ENCODE results near the gene SLITRK2.

SLITRK2 gene

DNA sequence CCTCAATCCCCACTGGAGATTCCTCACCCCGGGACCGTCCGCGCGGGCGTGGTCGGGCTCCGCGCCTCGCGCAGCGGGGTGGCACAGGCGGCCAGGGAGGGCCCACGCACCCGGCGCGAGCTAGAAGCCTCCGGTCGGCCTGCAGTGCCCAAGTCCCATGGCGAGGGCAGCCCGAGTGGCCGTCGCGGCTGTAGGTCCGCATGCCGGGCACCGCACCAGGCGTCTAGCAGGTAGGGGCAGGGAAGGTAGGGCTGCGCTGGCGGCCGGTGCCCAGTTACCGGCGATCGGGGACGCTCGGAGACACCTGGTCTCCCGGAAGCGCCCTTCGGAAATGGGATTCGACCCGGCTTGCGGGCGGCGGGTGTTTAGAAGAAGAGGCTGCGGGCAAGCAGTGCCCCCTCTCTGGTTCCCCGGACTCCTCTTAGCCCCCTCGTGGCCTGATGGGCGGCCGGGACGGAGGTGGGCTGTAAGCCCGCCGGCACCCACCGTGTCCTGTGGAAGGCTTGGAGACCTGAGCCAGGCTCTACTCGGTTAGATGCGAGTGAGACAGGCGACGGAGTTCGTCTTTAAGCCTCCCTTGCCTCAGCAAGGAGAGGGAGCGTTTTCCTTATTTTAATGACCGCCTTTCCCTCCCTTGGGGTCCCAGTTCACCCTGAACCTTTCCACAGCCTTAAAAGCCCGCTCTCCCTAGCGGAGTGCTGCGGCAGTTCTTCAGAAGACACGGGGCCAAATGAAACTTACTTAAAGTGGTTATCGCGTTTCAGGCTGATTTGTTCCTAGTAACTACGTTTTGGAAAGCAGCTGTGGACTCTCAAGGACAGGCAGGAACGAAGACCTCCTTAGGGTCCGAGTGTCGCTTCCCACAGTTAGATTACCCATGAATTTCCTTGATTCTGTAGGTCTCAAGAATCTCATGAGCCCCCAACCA, 821 bp downstream of the SLITRK2 start:
- H3K4me3 ChIP-seq (ENCODE audit: low read depth, low read length): no peak overlapping the region
- no peak for DNase-seq (ENCODE audit: low read depth, low spot score)
- POLR2A ChIA-PET: no interaction called here
- TF ChIP-seq, protein P1, sequence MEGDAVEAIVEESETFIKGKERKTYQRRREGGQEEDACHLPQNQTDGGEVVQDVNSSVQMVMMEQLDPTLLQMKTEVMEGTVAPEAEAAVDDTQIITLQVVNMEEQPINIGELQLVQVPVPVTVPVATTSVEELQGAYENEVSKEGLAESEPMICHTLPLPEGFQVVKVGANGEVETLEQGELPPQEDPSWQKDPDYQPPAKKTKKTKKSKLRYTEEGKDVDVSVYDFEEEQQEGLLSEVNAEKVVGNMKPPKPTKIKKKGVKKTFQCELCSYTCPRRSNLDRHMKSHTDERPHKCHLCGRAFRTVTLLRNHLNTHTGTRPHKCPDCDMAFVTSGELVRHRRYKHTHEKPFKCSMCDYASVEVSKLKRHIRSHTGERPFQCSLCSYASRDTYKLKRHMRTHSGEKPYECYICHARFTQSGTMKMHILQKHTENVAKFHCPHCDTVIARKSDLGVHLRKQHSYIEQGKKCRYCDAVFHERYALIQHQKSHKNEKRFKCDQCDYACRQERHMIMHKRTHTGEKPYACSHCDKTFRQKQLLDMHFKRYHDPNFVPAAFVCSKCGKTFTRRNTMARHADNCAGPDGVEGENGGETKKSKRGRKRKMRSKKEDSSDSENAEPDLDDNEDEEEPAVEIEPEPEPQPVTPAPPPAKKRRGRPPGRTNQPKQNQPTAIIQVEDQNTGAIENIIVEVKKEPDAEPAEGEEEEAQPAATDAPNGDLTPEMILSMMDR (IDR thresholded peaks at IDR 0.05; ENCODE audit: insufficient read depth, low read length, missing control alignments): no peak
- CTCF ChIA-PET: no interaction called here

DNA sequence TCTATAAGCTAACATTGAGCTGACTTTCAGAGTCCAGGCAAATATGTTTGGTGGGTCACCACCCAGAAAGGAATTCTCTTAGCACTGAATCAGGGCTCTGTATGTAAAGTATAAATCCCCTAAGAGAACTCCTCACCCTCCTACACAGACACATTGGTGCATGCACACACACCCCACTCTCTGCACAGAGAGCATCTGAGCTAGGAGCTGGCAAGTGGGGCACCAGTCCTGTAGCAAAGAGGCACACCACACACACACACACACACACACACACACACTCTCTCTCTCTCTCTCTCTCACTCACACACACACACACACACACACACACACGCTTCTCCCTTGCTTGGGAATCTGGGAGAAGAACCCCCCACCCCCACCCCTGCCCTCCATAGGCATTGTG, 3.2 kb downstream of the SLITRK2 start:
- no peak overlapping the region for H3K4me3 ChIP-seq (ENCODE audit: low read depth, low read length)
- ChIA-PET CTCF (no interaction called here), POLR2A (no interaction called here)
- no peak for DNase-seq (ENCODE audit: low read depth, low spot score)
- TF ChIP-seq, protein P1 (IDR thresholded peaks at IDR 0.05; ENCODE audit: insufficient read depth, low read length, missing control alignments): no peak

DNA sequence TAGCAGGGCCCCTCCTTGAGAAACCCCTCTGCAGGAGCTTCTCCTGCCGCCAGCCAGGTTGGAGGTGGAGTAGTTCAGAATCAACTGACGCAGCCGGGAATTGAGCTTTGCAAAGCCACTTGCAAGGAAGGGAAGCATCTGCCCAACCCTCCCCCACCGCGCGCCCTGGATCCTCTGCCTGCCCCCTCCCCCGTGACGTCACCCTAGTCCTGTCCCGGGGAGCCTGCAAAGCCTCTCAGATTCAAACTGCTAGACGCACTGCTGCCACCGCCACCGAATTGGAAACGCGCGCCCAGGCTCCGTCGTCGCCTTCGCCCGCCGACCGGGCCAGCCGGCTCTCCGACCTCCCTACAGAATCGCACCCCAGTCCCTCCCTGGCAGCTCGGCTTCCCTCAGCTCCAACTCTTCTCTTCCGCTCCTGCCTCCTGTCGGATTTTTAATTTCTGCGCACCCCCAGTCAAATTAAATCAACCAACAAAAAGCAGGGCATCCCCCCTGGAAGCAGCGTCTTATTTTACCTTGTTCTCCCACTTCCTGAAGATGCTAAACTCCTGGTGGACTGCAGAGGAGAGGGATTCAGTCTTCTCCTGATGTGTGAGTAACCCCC, 3.8 kb downstream of the SLITRK2 start:
- no peak for DNase-seq (ENCODE audit: low read depth, low spot score)
- CTCF ChIA-PET: no interaction called here
- POLR2A ChIA-PET: no interaction called here
- TF ChIP-seq, protein P1 (IDR thresholded peaks at IDR 0.05; ENCODE audit: insufficient read depth, low read length, missing control alignments): no peak
- no peak overlapping the region for H3K4me3 ChIP-seq (ENCODE audit: low read depth, low read length)

DNA sequence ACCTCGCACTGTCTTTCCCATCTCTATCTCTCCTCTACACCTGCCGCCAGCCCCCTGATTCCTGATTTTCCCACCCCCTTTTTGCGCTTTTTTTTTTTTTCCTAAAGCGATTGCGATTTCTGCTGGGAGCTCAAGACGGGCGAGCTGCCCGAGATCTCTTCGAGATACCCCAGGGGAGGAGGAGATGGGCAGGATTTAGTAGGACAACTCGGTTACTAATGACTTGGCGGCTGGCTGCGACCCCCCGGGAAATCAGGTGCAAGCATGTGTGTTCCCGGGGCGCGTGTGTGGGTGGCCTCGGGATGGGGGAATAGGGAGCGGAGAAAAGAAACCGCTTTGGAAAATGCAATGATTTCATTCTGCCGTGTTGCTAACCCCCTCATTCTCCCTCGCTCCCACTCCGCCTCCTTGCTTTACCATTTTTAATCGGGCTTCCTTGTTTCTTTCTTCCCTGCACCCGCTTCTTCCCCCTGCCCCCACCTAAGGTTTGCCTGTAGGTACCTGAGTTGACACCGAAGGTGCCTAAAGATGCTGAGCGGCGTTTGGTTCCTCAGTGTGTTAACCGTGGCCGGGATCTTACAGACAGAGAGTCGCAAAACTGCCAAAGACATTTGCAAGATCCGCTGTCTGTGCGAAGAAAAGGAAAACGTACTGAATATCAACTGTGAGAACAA, 4.4 kb downstream of the SLITRK2 start:
- no peak for DNase-seq (ENCODE audit: low read depth, low spot score)
- no peak overlapping the region for H3K4me3 ChIP-seq (ENCODE audit: low read depth, low read length)
- POLR2A ChIA-PET: no interaction called here
- CTCF ChIA-PET: no interaction called here
- TF ChIP-seq, protein P1 (IDR thresholded peaks at IDR 0.05; ENCODE audit: insufficient read depth, low read length, missing control alignments): no peak

DNA sequence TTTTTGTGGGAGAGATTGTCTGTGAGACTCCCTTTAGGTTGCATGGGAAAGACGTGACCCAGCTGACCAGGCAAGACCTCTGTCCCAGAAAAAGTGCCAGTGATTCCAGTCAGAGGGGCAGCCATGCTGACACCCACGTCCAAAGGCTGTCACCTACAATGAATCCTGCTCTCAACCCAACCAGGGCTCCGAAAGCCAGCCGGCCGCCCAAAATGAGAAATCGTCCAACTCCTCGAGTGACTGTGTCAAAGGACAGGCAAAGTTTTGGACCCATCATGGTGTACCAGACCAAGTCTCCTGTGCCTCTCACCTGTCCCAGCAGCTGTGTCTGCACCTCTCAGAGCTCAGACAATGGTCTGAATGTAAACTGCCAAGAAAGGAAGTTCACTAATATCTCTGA, 5.5 kb downstream of the SLITRK2 start:
- ChIA-PET POLR2A (no interaction called here), CTCF (no interaction called here)
- no peak for DNase-seq (ENCODE audit: low read depth, low spot score)
- H3K4me3 ChIP-seq (ENCODE audit: low read depth, low read length): no peak overlapping the region
- TF ChIP-seq, protein P1 (IDR thresholded peaks at IDR 0.05; ENCODE audit: insufficient read depth, low read length, missing control alignments): no peak

DNA sequence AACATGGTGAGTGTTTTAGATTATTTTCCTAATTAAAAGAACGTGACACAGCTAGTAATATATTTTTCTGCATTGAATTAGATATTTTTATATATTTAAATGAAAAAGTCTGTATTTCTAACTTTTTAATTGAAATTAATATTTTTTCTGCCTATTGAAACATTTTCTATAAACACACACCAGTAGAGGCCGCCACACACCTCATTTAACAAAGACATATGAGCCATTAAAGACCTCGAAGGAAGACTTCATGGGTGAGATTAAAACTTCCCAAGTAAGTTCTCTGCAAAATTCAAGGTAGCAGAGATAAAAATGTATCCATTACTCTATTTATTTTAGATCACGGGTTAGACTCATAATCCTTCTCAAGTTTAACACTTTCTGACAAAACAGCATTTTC, 8.3 kb downstream of the SLITRK2 start:
- DNase-seq (ENCODE audit: low read depth, low spot score): no peak
- TF ChIP-seq, protein P1 (IDR thresholded peaks at IDR 0.05; ENCODE audit: insufficient read depth, low read length, missing control alignments): no peak
- no peak overlapping the region for H3K4me3 ChIP-seq (ENCODE audit: low read depth, low read length)
- CTCF ChIA-PET: no interaction called here
- POLR2A ChIA-PET: no interaction called here
